Thyroid gland (tissue), 4 donors: ENCODE measurements around the gene ABHD5.
A peak's percentile ranks its signal among the peaks of the same experiment; 100 is the strongest.

Experiments
- CTCF ChIP-seq, 6 experiments: fragments of 200-600 bp in 3 of 6; fragments of 450-650 bp in 3 of 6; sonication (generic) in 3 of 6; IDR thresholded peaks; one replicate each; pipeline ENCODE4 v1.5.1; 2016 to 2019; ENCODE audit warnings: antibody characterized with exemption in 6 of 6, mild to moderate bottlenecking in 2 of 6, inconsistent platforms in 1 of 6, moderate library complexity in 1 of 6
- POLR2A ChIP-seq, 2 donors: fragments of 450-650 bp; IDR thresholded peaks; one replicate each; pipeline ENCODE4 v1.6.1; 2017; ENCODE audit warnings: antibody characterized with exemption in 2 of 2, mild to moderate bottlenecking in 2 of 2, moderate library complexity in 1 of 2

GRCh38 chr3:43707266-43707665 is 16.5 kb downstream of the ABHD5 start:
- peak in 1 of 6 experiments; percentile 18 for TF ChIP-seq CTCF (IDR thresholded peaks at IDR 0.05)
- TF ChIP-seq POLR2A (IDR thresholded peaks at IDR 0.05): no peak
